GM23248 (cell line): ENCODE data around the gene MXRA8. TPM values are rescaled to one million over a fixed set of nuclear protein-coding genes. Genes with fewer than 3 reads are reported as not detected.
A peak's percentile ranks its signal among the peaks of the same experiment; 100 is the strongest.

ENCODE experiments used
- DNase-seq: peaks from one replicate; pipeline ENCODE4 v3.0.0-alpha.2; 2015
- H2AFZ ChIP-seq: fragments of 200-600 bp; sonication (generic); 2 replicates; pipeline ENCODE4 v1.6.1; 2016; ENCODE audit warnings: antibody characterized with exemption
- H3F3A ChIP-seq: fragments of 200-600 bp; sonication (generic); 2 replicates; pipeline ENCODE4 v1.6.1; 2016; ENCODE audit warnings: mild to moderate bottlenecking, antibody characterized with exemption, mixed run types; ENCODE audit not compliant: insufficient read depth
- H3K27ac ChIP-seq: fragments of 200-600 bp; sonication (generic); 2 replicates; pipeline ENCODE4 v1.5.1; 2016; ENCODE audit warnings: mild to moderate bottlenecking
- H3K27me3 ChIP-seq: fragments of 200-600 bp; sonication (generic); replicated peaks from 2 replicates; pipeline ENCODE4 v1.6.1; 2016; ENCODE audit warnings: mild to moderate bottlenecking; ENCODE audit not compliant: insufficient read depth
- H3K36me3 ChIP-seq: fragments of 200-600 bp; sonication (generic); 2 replicates; pipeline ENCODE4 v1.6.1; 2016; ENCODE audit warnings: low read depth, mild to moderate bottlenecking
- H3K4me1 ChIP-seq: fragments of 200-600 bp; sonication (generic); 2 replicates; pipeline ENCODE4 v1.6.1; 2016; ENCODE audit warnings: mild to moderate bottlenecking; ENCODE audit not compliant: insufficient read depth
- H3K4me2 ChIP-seq: fragments of 200-600 bp; sonication (generic); one replicate; pipeline ENCODE4 v1.6.1; 2016; ENCODE audit warnings: mild to moderate bottlenecking; ENCODE audit not compliant: unreplicated experiment
- H3K4me3 ChIP-seq: fragments of 200-600 bp; sonication (generic); 2 replicates; pipeline ENCODE4 v1.5.1; 2016; ENCODE audit warnings: mild to moderate bottlenecking
- H3K79me2 ChIP-seq: fragments of 200-600 bp; sonication (generic); 2 replicates; pipeline ENCODE4 v1.6.1; 2016; ENCODE audit warnings: mild to moderate bottlenecking; ENCODE audit not compliant: insufficient read depth
- H3K9ac ChIP-seq: fragments of 200-600 bp; sonication (generic); 2 replicates; pipeline ENCODE4 v1.6.1; 2016; ENCODE audit warnings: mild to moderate bottlenecking
- H3K9me2 ChIP-seq: fragments of 200-600 bp; sonication (generic); 2 replicates; pipeline ENCODE4 v1.6.1; 2016; ENCODE audit warnings: mixed run types, mild to moderate bottlenecking, moderate library complexity; ENCODE audit not compliant: insufficient read depth
- H3K9me3 ChIP-seq: fragments of 200-600 bp; sonication (generic); one replicate; pipeline ENCODE4 v1.6.1; 2017; ENCODE audit warnings: low read depth
- H4K20me1 ChIP-seq: fragments of 200-600 bp; sonication (generic); 2 replicates; pipeline ENCODE4 v1.6.0; 2016; ENCODE audit not compliant: insufficient read depth
- EZH2 ChIP-seq: fragments of 200-600 bp; sonication (generic); IDR thresholded peaks from 2 replicates; pipeline ENCODE4 v1.6.1; 2018; ENCODE audit warnings: antibody characterized with exemption, mild to moderate bottlenecking; ENCODE audit not compliant: insufficient read depth, poor library complexity, severe bottlenecking
- EZH2phosphoT487 ChIP-seq: fragments of 200-600 bp; sonication (generic); IDR thresholded peaks from 2 replicates; pipeline ENCODE4 v1.6.1; 2018; ENCODE audit warnings: antibody characterized with exemption, moderate library complexity, mild to moderate bottlenecking, low read depth; ENCODE audit not compliant: insufficient read depth
- WGBS, 2 experiments: methylation state at CpG; one replicate each; pipeline ENCODE4 v1.1.6; 2015 to 2017; ENCODE audit warnings: low lambda C conversion rate in 2 of 2, low coverage in 1 of 2; ENCODE audit errors: missing lambda C conversion rate in 2 of 2; 5-methylcytosine and 5-hydroxymethylcytosine counted together
- in situ Hi-C: fragments of 300-500 bp; cut with MboI; formaldehyde crosslinking; loops from 2 replicates; pipeline ENCODE4 v1.15.0; 2020
- polyA plus RNA-seq: library from polyadenylated mRNA; unstranded; fragments of >200 nt; fragmentation: Nextera tagmentation; extraction: Ambion mirVana; gene quantifications from 2 replicates; pipeline ENCODE4 v1.2.1, GENCODE V29; 2016
- total RNA-seq: library from RNA; depleted of rRNA; stranded (reverse); fragments of >200 nt; shearing (Covaris generic); gene quantifications from 2 replicates; pipeline ENCODE4 v1.2.3, GENCODE V29; 2014

MXRA8 gene
- total and polyA plus RNA-seq, 2 experiments from 2014 or later = 584 to 1,228 TPM

DNA sequence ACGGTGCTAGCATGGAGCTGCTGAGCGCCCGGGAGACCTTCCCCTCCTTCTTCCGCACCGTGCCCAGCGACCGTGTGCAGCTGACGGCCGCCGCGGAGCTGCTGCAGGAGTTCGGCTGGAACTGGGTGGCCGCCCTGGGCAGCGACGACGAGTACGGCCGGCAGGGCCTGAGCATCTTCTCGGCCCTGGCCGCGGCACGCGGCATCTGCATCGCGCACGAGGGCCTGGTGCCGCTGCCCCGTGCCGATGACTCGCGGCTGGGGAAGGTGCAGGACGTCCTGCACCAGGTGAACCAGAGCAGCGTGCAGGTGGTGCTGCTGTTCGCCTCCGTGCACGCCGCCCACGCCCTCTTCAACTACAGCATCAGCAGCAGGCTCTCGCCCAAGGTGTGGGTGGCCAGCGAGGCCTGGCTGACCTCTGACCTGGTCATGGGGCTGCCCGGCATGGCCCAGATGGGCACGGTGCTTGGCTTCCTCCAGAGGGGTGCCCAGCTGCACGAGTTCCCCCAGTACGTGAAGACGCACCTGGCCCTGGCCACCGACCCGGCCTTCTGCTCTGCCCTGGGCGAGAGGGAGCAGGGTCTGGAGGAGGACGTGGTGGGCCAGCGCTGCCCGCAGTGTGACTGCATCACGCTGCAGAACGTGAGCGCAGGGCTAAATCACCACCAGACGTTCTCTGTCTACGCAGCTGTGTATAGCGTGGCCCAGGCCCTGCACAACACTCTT, 26.2 kb downstream of the MXRA8 start:
- in situ Hi-C loops = no loop called here
- Histone ChIP-seq H3K9me2 (no peaks in the 10 kb centered on the region), H3K4me1 (peaks cover 12% of the 10 kb centered on the region), H3K4me2 (no peak overlapping the region), H3K9ac (no peak overlapping the region), H2AFZ (no peak overlapping the region), H3K36me3 (no peaks in the 10 kb centered on the region; the same call in 1 of the 2 replicates), H3K27ac (no peak overlapping the region), H3K4me3 (no peak overlapping the region), H3K27me3 (no peaks in the 10 kb centered on the region), H3K79me2 (no peaks in the 10 kb centered on the region), H3K9me3 (no peaks in the 10 kb centered on the region), H4K20me1 (no peaks in the 10 kb centered on the region), H3F3A (no peaks in the 10 kb centered on the region)
- TF ChIP-seq EZH2phosphoT487 = no peak
- TF ChIP-seq EZH2 = no peak
- no peak for DNase-seq
- 78 to 79% methylated on average over 52 to 56 of the region's 57 CpGs for WGBS, 2 experiments

DNA sequence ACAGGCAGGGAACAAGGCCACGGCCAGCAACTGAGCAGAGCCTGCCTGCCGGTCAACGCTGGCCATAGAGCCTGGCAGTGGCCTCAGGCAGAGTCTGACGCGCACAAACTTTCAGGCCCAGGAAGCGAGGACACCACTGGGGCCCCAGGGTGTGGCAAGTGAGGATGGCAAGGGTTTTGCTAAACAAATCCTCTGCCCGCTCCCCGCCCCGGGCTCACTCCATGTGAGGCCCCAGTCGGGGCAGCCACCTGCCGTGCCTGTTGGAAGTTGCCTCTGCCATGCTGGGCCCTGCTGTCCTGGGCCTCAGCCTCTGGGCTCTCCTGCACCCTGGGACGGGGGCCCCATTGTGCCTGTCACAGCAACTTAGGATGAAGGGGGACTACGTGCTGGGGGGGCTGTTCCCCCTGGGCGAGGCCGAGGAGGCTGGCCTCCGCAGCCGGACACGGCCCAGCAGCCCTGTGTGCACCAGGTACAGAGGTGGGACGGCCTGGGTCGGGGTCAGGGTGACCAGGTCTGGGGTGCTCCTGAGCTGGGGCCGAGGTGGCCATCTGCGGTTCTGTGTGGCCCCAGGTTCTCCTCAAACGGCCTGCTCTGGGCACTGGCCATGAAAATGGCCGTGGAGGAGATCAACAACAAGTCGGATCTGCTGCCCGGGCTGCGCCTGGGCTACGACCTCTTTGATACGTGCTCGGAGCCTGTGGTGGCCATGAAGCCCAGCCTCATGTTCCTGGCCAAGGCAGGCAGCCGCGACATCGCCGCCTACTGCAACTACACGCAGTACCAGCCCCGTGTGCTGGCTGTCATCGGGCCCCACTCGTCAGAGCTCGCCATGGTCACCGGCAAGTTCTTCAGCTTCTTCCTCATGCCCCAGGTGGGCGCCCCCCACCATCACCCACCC, 27.0 kb downstream of the MXRA8 start, which contains the start of gene TAS1R3:
Gene TAS1R3, plus strand, starts transcription at position 213 of the 898 bp plus-strand sequence. Its CDS starts 66 bp downstream, at position 279.
- Histone ChIP-seq H4K20me1 (no peaks in the 10 kb centered on the region), H3K9me3 (no peaks in the 10 kb centered on the region), H3K27ac (peak within 1 kb of the TSS; percentile 39), H3K27me3 (no peaks in the 10 kb centered on the region), H3F3A (no peaks in the 10 kb centered on the region), H3K9ac (peak within 1 kb of the TSS; percentile 47; the same call in 1 of the 2 replicates), H3K4me3 (no peak within 1 kb of the TSS), H3K9me2 (no peaks in the 10 kb centered on the region), H3K79me2 (peaks cover 8% of the 10 kb centered on the region), H3K4me1 (peaks cover 12% of the 10 kb centered on the region), H3K36me3 (no peaks in the 10 kb centered on the region), H2AFZ (no peak within 1 kb of the TSS), H3K4me2 (peak within 1 kb of the TSS; percentile 28)
- in situ Hi-C loops = no loop called here
- WGBS, 2 experiments = 57 to 63% methylated on average over 38 to 40 of the region's 41 CpGs
- DNase-seq = peak; percentile 73
- TF ChIP-seq EZH2 = no peak
- no peak for TF ChIP-seq EZH2phosphoT487

DNA sequence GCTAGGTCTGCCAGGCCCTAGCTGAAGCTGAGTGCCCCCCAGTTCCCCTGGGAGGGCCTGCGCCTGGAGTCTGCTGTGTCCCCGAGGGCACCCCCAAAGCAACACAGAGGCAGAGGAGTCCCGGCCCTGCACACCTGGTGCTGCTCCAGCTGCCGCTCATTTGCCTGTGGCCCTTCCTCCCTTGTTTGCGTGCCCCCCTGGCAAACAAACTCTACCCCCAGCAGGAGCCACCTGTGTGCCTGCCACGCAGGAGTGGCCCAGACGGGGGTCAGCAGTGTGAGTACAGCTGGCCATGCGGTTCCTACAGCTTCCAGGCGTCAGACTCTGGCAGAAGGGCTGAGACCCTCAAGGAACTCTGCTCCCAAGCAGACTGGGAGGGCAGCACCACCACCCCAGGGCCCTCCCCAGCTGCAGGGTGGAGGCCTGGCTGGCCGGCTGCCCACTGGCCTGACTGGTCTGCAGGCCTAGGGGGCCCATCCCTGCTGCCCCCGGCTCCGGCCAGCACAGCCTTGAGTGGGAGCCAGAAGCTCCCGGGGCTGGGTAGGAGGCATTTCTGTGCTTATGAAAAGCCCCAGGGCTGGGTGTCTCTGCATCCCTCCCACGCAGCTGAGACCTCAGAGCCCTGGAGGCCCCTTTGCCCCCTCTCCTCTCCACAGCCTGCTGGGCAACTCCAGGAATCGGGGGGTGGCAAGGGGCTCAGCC, 27.8 kb downstream of the MXRA8 start:
- Histone ChIP-seq H3K36me3 (no peaks in the 10 kb centered on the region), H3K9ac (peak overlapping the region; percentile 47; the same call in 1 of the 2 replicates), H3F3A (no peaks in the 10 kb centered on the region), H3K4me1 (peaks cover 19% of the 10 kb centered on the region), H3K4me3 (no peak overlapping the region), H3K4me2 (peak overlapping the region; percentile 28), H2AFZ (no peak overlapping the region), H3K79me2 (peaks cover 16% of the 10 kb centered on the region), H3K27me3 (no peaks in the 10 kb centered on the region), H3K9me3 (no peaks in the 10 kb centered on the region), H4K20me1 (no peaks in the 10 kb centered on the region), H3K27ac (peak overlapping the region; percentile 39), H3K9me2 (no peaks in the 10 kb centered on the region)
- TF ChIP-seq EZH2 = no peak
- no peak for TF ChIP-seq EZH2phosphoT487
- WGBS, 2 experiments = 40 to 44% methylated on average over 15 of the region's 15 CpGs
- in situ Hi-C loops = no loop called here
- peak; percentile 68 for DNase-seq
